Activated naive CD4-positive, alpha-beta T cell treated with anti-CD3 and anti-CD28 coated beads, Interleukin-2, amount 50 U/mL, for 16 hours (primary cell): ENCODE results near the gene DDX11.
"Not testable (repeated sequence)": the region's sequence is repeated elsewhere in the genome, so short reads cannot be mapped to it uniquely, and the experiment has no call there.

Source experiments
- DNase-seq: peaks from one replicate; pipeline ENCODE4 v3.0.0-alpha.2; 2020

DDX11 gene

DNA sequence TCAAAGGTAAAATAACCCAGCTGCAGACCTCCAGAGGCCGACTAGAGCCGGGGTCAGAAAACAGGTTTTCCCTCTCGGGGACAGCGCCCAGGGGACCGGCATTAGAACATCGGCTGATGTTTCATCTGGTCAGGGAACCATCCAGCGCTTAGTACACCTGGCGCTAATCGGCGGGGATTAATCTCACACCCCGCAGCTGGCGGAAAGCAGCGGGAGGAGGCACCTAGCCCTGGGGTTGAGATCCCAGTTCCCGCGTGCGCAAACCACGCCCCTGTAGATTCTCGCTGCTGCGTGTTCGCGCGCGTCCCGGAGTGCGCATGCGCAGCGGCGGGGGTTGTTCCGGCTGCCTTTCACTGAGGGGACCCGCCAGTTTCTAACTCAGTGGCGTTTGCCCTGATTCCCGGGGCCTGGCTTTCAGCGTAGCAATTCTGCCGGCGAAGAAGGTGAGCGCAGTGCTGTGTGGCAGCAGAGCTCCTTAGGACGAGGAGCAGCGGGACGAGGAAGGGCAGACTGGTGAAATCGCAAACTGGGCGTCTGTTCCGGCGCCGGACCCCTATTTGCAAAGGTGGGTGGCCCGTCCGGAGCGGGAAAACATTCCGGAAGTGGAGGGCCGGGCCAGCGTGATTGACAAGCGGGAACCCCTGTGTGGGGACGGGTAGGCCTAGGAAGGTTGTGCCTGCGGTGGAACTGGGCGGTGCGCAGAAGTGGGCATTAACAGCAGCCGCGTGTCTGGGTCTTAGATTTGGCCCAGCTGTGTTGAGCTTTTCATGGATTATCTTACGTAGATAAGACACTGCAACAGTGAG lies at the start of gene DDX11:
Gene DDX11 (plus strand): TSS at position 334 of the 806 bp plus-strand sequence. CDS start 4,534 bp downstream, outside the sequence.
- DNase-seq: peak; percentile 95

DNA sequence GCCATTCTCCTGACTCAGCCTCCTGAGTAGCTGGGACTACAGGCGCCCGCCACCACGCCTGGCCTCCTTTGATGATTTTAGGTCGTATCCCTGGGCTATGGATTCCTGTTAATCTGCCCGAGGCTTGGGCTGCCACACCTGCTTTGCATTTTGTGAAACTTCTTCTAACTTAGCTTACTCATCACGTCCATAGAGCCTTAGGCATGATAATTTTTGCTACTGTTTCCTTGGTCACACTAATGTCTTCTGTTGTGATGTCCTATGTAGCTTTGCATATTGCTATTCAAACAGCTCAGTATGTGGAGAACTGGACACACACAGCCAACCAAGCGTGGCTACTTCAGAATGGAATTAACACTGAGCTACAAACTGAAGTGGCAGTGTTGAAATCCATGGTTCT lies 47.5 kb upstream of the DDX11 start:
- DNase-seq: no peak

DNA sequence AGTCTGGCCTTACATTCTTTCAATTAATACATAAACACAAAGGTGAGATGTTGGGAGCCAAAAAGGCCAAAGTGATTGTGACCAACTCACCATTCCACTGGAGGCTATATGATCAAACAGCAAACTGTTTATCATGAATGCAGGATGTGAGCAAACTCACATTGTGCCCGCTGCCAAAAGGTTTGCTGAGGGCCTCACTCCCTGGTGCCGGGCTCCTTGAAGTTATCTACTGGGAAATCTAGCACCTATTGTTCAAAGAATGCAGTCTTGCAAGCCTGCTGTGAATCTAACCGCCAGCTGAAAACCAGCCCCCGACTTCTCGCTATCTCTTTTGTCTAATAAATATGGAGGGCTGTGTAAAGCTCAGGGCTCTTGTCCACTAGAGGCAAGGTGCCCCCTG lies 46.7 kb upstream of the DDX11 start:
- DNase-seq: not testable (repeated sequence)

DNA sequence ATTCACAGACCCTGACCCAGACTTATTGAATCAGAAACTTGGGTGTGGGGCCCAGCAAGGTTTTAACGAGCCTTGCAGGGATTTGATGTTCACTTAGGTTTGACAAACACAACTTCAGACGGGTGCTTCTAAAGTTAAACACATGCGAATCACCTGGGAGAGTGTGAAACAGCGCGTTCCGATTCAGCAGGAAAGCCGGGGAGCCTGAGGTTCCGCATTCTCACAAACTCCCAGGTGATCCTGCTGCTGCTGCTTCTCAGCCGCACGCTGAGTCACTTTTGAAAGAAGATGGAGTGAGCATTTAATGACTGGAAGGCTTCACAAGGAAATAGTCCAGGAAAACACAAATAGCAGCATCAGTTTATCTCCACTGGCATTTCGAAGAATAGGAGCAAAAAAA lies 44.2 kb upstream of the DDX11 start:
- DNase-seq: no peak

DNA sequence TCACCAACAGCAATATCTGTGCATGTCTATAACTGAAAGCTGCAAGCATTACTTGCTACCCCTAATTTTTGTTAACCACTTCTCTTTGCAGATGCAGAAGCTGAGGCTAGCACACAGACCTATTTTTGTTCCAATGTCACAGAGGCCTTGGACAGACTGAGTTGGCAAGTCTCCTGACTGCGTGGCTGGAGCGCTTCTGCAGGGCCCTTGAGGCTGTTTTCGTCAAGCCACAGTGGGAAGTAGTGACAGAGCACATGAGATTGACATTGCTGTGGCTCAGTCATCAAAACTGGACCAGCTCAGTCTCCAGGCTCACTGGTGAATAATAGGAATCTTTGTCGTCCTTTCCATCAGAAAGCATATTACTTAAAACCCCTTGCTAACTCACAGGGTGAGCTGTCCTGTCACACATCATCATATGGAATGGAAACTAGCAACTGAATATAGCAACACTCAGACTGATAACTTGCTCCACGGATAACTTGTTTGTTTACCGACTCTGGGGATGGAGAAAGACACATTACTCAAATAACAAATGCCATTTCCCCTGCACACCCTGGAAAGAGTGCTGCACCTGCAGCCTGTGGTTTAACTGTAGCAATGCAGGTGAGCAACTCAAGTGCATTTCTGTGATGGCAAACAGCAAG lies 43.6 kb upstream of the DDX11 start:
- DNase-seq: no peak

DNA sequence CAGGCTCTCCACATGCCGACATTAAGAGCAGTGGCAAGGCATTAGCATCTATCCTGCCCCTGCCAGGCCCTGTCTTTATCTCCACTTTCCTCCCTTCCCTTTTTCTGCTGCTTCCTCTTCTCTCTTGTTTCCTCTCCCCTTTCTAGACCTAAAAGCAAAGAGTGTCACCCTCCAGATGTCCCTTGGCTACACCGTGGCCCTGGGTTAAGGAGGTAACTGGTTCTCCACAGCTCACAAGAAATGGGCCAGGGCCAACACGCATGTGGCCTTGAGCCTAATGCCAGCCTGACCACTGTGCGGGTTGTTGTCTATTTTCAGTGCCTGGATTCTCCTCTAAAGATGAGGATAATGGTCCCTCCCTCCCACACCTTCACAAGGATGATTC lies 41.7 kb upstream of the DDX11 start:
- DNase-seq: no peak

DNA sequence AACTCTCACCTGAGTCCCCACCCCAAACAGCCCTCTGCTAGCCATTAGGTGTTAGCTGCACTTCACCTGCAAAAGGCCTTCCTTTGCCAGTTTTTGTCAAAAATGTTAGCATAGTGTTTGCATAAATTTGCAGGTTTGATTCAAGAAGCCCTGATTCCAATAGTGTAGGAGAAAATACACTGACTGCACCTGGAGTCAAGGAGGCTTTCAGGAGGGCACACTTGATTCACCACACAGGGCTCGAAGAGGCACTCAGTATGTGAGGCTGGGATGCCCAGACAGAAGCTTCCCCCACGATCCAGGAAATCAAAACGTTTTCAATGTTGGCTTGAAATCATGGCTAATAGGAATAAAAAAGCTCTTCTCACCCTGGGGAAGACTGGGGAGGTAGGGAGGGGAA lies 40.5 kb upstream of the DDX11 start:
- DNase-seq: no peak

DNA sequence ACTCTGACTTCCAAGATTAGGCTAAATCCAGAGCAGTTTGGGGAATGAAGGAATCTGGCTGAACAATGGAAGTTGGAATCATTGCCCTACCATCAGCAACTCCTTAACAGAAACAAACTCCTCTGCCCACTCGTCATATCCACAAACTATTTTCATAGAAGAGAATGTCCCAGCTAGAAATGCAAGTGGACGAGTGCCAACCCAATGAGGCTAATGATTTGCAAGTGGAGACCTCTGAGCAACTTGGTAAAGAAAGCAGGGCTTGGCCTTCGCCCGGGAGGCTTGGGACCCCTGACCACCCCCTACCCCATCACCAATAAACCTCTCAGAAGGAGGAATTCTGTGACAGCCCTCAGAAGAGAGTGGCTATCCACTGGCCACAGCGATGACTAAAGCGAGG lies 40.0 kb upstream of the DDX11 start:
- DNase-seq: no peak

DNA sequence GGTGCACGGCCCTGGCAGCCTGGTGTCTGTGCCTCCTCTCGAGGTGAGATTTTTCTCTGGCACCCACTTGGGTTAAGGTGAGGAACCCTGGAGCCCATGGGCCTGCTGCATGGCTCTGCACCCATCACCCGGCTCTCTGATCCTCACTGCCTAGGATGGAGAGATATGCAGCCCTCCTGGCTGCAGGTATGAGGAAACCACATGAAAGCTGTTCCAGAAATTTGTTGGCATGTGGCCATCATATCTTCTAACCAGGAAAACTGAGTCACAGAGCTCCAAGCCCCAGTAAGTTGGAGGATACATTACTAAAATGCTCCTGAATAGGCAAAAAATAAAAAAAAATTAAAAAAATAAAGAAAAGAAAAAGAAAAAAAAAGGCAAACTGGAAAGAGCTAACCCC lies 39.3 kb upstream of the DDX11 start:
- DNase-seq: no peak

DNA sequence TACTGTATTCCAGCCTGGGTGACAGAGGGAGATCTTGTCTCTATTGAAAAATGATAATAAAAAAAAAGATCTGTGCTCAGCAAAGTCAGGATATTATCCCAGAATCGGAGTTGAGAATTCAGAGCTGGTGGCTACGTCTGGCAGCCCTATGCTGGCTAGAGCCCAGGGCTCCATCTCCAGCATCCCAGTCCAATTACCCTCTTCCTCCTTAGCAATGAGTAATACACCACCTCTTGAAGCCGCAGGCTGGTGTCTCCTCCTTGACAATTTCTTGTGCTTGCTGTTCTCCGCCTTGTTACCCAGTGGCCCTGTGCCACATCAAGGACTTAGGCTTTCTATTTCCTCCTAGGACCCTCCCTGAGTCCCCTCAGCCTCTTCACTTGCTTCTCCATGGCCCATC lies 38.4 kb upstream of the DDX11 start:
- DNase-seq: no peak

DNA sequence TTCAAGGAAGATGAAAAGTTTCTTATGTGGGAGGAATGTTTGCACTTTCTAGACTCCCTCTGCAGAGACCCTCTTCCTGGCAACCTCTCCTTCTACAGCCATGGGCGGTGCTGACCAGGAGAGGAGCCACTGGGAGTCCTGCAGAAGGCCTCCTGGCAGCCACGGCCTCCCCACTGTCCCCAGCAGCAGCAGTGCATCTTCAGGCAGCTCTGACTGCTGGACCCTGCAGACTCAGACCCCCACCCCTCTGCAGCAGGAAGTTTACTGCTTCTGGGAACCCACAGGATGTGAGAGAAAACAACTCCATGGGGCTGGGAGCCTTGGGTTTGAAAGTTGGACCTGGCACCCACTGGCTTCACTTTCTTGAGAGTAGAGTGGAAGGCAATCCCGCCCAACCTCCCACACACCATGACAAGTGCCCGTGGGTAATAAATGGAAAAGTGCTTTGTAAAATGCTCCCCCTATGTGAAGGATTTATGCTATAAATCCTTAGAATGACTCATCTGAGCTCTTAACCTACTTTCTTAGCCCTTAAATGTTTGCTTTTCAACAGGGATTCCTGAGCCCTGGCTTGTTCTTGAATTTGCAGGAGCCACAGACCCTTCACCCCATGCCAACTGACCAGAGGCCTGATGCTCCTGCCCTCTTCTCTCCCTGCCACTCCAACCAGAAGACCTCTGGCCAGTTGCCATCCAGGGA lies 37.5 kb upstream of the DDX11 start:
- DNase-seq: no peak

DNA sequence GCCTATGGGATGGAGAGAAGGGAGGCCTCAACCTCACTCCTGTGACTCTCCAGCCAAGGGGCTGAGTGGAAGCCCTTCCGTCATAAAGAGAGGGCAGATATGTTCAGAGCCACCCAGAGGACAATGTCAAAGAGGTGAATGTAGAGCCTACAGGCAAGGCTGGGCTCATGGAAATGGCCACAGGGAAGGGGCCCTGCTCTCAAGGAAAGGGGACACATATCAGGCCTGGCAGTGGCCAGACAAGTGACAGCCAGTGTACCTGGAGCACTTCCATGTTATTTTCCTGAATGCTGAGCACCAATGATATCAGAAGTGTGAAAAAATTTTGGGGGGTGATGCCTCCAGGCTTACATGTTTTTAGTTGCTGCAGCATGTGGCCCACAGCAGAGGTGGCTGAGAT lies 36.6 kb upstream of the DDX11 start:
- no peak for DNase-seq

DNA sequence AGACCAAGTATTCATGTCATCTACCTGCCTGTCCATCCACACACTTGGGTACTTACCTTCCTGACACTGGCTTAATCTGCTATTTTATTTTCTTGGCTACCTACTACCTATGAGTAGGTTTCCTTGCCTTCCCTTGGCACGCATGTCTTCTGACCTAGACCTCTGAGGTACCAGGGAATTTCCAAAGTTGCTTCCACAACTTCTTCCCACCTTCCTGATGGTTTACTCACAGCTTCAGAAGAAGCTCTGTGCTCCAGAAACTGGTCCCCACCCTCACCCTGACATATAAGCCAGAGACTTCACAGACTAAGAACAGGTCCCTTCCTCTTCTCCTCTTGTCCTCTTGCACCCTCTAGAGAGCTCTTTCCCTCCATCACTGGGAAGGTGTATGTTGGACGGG lies 35.7 kb upstream of the DDX11 start:
- DNase-seq: no peak

DNA sequence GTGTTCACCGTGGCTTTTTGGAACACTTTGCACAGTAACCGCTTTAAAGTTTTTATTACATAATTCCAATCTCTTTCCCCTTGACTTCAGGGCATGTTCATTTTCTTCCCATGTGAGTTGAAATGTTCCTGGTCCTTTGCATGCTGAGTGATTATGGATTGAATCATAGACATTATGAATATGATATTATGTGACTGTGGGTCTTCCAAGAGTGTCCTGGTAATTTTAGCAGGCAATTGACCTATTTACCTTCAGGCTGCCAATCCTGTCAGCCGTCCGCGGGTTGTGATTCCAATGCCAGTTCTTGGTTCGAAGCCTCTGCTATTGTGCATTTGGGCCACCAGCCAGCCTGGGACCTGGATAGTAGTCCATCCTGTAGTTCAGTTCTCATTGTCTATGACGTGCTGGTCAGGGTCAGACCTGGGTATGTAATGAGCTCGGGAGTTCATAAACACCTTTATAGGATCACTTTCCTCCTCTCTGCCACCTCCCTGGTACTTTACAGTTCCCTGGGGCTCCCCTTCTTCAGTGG lies 32.6 kb upstream of the DDX11 start:
- no peak for DNase-seq

DNA sequence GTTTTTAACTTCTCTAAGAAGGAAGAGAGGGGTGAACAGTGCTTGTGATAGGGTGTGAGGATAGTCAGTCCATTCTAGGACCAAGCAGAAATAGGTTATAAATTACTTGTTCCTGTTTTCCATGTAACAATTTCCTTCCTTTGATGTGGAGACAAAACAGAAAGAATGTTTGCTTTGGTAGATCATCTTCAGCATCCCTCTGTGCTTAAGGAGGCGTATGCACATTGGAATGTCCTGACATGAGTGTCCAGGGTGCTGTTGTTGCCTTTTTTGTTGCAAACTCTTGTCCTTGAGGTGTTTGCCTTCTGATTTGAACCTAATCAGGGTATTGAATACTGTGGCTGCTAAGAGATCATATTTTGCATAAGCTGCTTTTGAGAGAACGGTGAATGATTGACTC lies 23.5 kb upstream of the DDX11 start:
- not testable (repeated sequence) for DNase-seq

DNA sequence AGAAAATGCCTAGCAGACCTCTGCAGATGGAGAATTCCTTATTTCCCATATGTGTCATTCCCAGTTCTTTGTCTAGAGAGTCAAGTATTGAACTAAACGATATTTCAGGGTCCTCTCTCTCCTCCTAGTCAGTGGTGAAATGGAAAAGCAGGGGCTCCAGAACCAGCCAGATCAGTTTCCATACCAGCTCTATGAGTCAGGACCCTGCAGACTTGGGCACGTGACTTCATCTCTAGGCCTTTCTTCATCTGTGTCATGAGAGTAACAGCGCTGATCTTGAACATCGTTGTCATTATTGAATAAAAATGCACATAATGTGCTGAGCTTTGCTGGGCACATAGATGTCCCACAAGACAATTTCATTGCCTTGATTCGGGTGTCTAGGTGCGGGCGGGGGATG lies 23.1 kb upstream of the DDX11 start:
- not testable (repeated sequence) for DNase-seq

DNA sequence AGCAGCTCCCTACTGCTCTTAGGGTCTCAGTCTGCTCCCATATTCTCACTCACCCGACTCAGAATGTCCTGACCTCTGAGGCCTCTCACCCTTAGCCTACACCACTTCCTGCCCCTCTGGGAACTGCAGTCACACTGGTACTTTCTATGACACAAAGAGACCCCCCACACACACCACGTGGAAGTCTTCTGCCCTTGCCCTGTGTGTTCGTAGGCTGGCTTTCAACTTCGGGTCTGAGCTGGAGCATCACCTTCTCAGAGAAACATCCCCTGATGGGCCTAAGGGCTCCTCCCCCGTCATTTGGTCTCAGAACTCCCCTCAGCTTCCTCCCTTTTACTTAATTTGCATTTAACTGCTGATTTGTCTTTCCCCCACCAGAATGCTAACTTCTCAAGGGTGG lies 22.0 kb upstream of the DDX11 start:
- DNase-seq: not testable (repeated sequence)

DNA sequence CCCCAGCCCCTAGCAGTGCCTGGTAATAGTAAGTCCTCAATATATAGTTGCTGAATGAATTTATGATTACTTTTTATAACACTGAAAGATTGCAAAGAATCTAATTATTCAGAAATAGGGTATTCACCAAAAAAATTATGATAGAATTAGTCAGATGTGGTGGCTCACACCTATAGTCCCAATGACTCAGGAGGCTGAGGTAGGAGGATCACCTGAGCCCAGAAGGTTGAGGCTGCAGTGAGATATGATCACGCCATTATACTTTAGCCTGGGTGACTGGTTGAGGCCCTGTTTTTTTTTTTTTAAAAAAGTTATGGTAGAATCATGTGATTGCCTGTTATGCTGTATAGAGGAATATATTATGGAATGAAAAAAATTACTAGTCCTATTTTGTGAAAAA lies 21.5 kb upstream of the DDX11 start:
- not testable (repeated sequence) for DNase-seq

DNA sequence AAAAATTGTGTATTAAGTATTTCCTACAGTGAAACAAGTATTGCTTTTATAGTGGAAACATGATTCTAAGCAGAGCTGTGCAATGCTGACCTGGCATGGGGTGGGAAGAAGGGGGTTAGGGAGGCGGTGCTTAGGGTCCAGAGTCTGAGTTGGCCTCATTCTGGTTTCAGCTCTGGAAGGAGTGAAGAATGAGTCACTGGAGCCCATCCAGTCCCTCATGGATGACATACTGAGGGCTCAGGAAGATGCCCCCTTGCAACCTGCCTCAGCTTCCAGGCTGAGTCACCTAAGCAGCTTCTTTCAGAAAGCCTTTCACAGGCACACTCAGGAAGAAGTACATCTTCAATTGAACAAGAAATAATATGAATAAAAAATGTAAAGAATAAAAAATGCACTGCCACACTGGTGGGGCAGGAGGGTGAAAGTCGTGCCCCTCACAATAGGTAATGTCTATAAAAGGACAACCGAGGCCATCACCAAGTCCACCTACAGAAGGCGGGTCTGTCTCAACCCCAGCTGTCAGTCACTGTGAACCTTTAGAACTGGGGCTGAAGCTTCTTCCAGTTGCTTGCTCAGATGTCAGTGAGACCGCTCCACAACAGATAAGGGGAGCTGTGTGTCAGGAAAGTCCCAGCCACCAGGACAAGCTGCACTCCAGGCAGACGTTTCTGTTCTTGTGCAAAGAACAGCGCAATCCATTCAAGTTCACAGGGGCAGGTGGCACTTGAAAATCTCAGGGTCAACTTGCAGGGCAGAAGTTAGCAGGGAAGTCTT lies 20.8 kb upstream of the DDX11 start:
- DNase-seq: not testable (repeated sequence)

DNA sequence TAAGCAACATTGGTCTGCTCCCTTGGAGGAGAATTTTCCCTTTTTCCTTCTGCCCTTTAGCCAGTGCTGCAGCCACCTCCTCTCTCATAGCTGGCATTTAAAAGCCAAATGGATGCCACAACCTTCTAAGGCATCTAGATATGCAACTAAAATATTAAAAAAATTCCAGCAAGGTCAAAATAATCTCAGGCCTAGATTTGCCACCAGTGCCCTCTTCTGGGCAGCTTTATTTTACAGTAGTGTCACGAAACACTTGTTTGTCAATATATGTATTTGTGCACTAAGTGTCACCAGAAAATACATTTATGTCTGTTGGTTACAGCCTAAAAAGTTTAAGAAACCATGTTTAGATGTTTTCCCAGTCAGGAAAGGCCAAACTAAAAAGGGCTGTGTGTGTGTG lies 19.7 kb upstream of the DDX11 start:
- DNase-seq: not testable (repeated sequence)

DNA sequence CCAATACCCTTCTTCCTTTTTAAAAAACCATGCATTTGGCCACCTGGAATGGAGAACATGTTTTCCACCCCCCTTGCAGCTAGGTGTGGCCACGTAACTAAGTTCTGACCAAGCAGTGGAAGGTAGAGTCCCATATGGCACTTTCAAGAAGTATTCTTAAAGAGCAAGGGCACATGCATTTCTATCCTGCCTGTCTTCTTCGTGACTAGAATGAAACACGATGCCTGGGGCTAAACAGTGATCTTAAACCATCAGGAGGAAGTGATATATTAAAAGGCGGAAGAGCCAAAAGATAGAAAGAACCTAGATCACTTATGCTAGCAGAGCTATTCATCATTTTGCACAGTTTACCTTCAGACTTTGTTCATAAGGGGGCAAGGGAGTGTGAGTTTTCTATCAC lies 16.0 kb upstream of the DDX11 start:
- no peak for DNase-seq

DNA sequence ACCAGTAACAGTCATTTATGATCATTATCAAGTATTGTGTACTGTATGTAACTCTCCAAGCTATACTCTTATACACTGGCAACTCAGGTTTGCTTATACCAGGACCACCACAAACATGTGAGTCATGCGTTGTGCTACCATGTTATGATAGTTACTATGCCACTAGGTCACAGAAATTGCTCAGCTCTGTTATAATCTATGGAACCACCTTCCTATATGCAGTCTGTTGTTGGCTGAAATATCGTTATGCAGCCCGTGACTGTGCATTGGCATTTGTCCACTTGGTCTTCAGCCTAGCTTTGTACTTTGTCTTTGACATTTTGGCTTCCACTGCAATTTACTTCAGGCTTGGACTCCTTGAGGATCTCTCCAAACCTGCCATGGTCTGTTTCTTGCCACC lies 7.5 kb upstream of the DDX11 start:
- not testable (repeated sequence) for DNase-seq

DNA sequence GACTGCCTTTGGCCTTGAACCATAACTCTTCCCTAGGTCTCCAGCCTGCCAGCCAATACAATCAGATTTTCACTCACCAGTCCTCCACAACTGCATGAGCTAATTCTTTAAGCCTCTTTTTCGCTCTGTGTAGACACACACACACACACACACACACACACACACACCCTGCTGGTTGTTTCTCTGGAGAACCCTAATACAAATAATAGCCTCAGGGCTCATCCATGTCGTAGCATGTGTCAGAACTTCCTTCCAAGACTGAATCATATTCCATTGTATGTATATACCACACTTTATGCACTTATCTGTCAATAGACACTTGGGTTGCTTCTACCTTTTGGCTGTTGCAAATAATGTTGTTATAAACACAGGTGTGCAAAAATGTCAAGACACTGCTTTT lies 6.0 kb upstream of the DDX11 start:
- not testable (repeated sequence) for DNase-seq
